Spleen (tissue), 11 donors: ENCODE measurements around the gene GPER1. TPM values are rescaled to one million over a fixed set of nuclear protein-coding genes. Genes with fewer than 3 reads are reported as not detected.

ENCODE experiments used
- DNase-seq: peaks from one replicate; pipeline ENCODE4 v3.0.0-alpha.2; 2020
- H3K27ac ChIP-seq, 8 donors: fragments of 200-600 bp; sonication (generic) in 7 of 8; 1 replicate in 4 of 8; 2 replicates in 4 of 8; pipeline versions ENCODE4 v1.5.0 to v1.8.0; 2016 to 2021; ENCODE audit warnings: inconsistent platforms in 4 of 8, mild to moderate bottlenecking in 4 of 8, moderate library complexity in 1 of 8
- H3K27me3 ChIP-seq, 7 donors: fragments of 200-600 bp; sonication (generic) in 6 of 7; replicated peaks in 1 of 7; 1 replicate in 4 of 7; 2 replicates in 3 of 7; pipeline versions ENCODE4 v1.5.0 to v1.8.0; 2016 to 2021; ENCODE audit warnings: inconsistent platforms in 3 of 7, mild to moderate bottlenecking in 1 of 7
- H3K36me3 ChIP-seq, 6 donors: fragments of 200-600 bp; sonication (generic) in 5 of 6; 1 replicate in 4 of 6; 2 replicates in 2 of 6; pipeline versions ENCODE4 v1.5.0 to v1.8.0; 2016 to 2021; ENCODE audit warnings: inconsistent platforms in 2 of 6
- H3K4me1 ChIP-seq, 6 donors: fragments of 200-600 bp; sonication (generic) in 5 of 6; 1 replicate in 3 of 6; 2 replicates in 3 of 6; pipeline versions ENCODE4 v1.5.0 to v1.8.0; 2016 to 2021; ENCODE audit warnings: inconsistent platforms in 3 of 6
- H3K4me3 ChIP-seq, 8 donors: fragments of 200-600 bp; sonication (generic) in 7 of 8; 1 replicate in 4 of 8; 2 replicates in 4 of 8; pipeline versions ENCODE4 v1.5.0 to v1.8.0; 2016 to 2021; ENCODE audit warnings: inconsistent platforms in 4 of 8, mild to moderate bottlenecking in 4 of 8, moderate library complexity in 2 of 8
- H3K9me3 ChIP-seq, 8 donors: fragments of 200-600 bp; sonication (generic) in 7 of 8; 1 replicate in 4 of 8; 2 replicates in 4 of 8; pipeline versions ENCODE4 v1.5.0 to v1.8.0; 2016 to 2021; ENCODE audit warnings: inconsistent platforms in 4 of 8
- CTCF ChIP-seq, 11 experiments: fragments of 200-600 bp in 7 of 11; fragments of 450-650 bp in 4 of 11; sonication (generic) in 4 of 11; IDR thresholded peaks in 8 of 11; conservative IDR thresholded peaks in 3 of 11; 1 replicate in 7 of 11; 2 replicates in 4 of 11; pipeline versions ENCODE4 v1.4.0 to v1.8.0; 2016 to 2021; ENCODE audit warnings: antibody characterized with exemption in 11 of 11, inconsistent platforms in 4 of 11, mild to moderate bottlenecking in 1 of 11
- POLR2A ChIP-seq, 3 donors: fragments of 450-650 bp; IDR thresholded peaks; one replicate each; pipeline ENCODE4 v1.5.1; 2017; ENCODE audit warnings: antibody characterized with exemption in 3 of 3, mild to moderate bottlenecking in 1 of 3
- POLR2AphosphoS5 ChIP-seq, 3 donors: sonication (generic); formaldehyde crosslinking; IDR thresholded peaks; one replicate each; pipeline ENCODE4 v1.5.1; 2017; ENCODE audit warnings: antibody characterized with exemption in 3 of 3
- WGBS, 5 donors: extraction: QIAGEN DNeasy Blood & Tissue Kit in 3 of 5; methylation state at CpG; one replicate each; pipeline versions ENCODE4 v1.1.5 to v1.1.7; 2013 to 2018; 5-methylcytosine and 5-hydroxymethylcytosine counted together
- intact Hi-C: fragments of 100-400 bp; cut with DNase I; formaldehyde crosslinking; loops from one replicate; pipeline ENCODE4 v1.15.0; 2023; ENCODE audit warnings: low total_unique reads
- polyA plus RNA-seq, 3 donors: library from polyadenylated mRNA; stranded (reverse); fragments of 200-250 nt; gene quantifications; one replicate each; pipeline ENCODE4 v1.2.1, GENCODE V29; 2013
- total RNA-seq, 7 donors: library from RNA; depleted of rRNA in 3 of 7; stranded (reverse); fragments of >200 nt in 3 of 7; fragmentation: NEBNext Ultra II Directional in 4 of 7; extraction: Animal tissue kit (Norgen Biotek cat#: 25700) in 4 of 7; gene quantifications; one replicate each; pipeline versions ENCODE4 v1.1.0 to v1.2.1, GENCODE V29; 2016 to 2021
- donor health status: healthy with polysubstance abuse.
- donor health status: DM: no; HTN: no; CAD: no; lungs with moderate emphysema.
- donor health status: DM: no; HTN: no; CAD: no.
- donor health status: Bipolar disorder and iron deficiency.
- donor health status: healthy.
- donor health status: DM: no; HTN: no; CAD: no.
- donor health status: DM: yes; HTN: yes; CAD: no.

GPER1 gene
- total and polyA plus RNA-seq, 10 donors = 3.0 to 14.2 (median 6.1) TPM

GRCh38 chr7:1125603-1125969 is 37.7 kb downstream of the GPER1 start:
- 90 to 97% (median 96%) methylated on average over 16 of the region's 16 CpGs for WGBS, 5 donors
- DNase-seq = peak; percentile 56
- H3K27ac ChIP-seq = no peak overlapping the region
- peaks cover 0 to 26% (median 2%) of the 10 kb centered on the region in 6 donors for H3K36me3 ChIP-seq
- intact Hi-C loops = no loop called here
- no peaks in the 10 kb centered on the region for H3K27me3 ChIP-seq
- H3K4me3 ChIP-seq = no peak overlapping the region
- no peak for TF ChIP-seq POLR2AphosphoS5 (IDR thresholded peaks at IDR 0.05)
- TF ChIP-seq CTCF (IDR thresholded peaks at IDR 0.05 in 8 of 11, conservative IDR thresholded peaks at IDR 0.05 in 3 of 11) = no peak
- TF ChIP-seq POLR2A (IDR thresholded peaks at IDR 0.05) = no peak
- H3K4me1 ChIP-seq = peaks cover 0 to 19% (median 4%) of the 10 kb centered on the region in 6 donors
- no peaks in the 10 kb centered on the region for H3K9me3 ChIP-seq

- WGBS, 5 donors = 95 to 99% (median 97%) methylated on average over 7 of the region's 7 CpGs
Measured at GRCh38 chr7:1127001-1127400, 39.1 kb downstream of the GPER1 start.

GRCh38 chr7:1129431-1129830 is 41.5 kb downstream of the GPER1 start:
- peaks cover 0 to 5% (median 0%) of the 10 kb centered on the region in 8 donors for H3K9me3 ChIP-seq

More at GRCh38 chr7:1127001-1127400, 39.1 kb downstream of the GPER1 start:
- intact Hi-C loops = no loop called here
- no peak overlapping the region for H3K4me3 ChIP-seq
- H3K27ac ChIP-seq = no peak overlapping the region
- H3K27me3 ChIP-seq = no peaks in the 10 kb centered on the region
- no peak for TF ChIP-seq POLR2A (IDR thresholded peaks at IDR 0.05)
- TF ChIP-seq POLR2AphosphoS5 (IDR thresholded peaks at IDR 0.05) = no peak
- no peak for TF ChIP-seq CTCF (IDR thresholded peaks at IDR 0.05 in 8 of 11, conservative IDR thresholded peaks at IDR 0.05 in 3 of 11)
- peaks cover 0 to 26% (median 2%) of the 10 kb centered on the region in 6 donors for H3K36me3 ChIP-seq
- peaks cover 0 to 18% (median 4%) of the 10 kb centered on the region in 6 donors for H3K4me1 ChIP-seq
- DNase-seq = peak; percentile 55
- H3K9me3 ChIP-seq = peaks cover 0 to 4% (median 0%) of the 10 kb centered on the region in 8 donors

More at GRCh38 chr7:1129431-1129830, 41.5 kb downstream of the GPER1 start:
- Histone ChIP-seq H3K36me3 (peaks cover 0 to 26% (median 2%) of the 10 kb centered on the region in 6 donors), H3K4me1 (peaks cover 0 to 3% (median 0%) of the 10 kb centered on the region in 6 donors), H3K4me3 (no peak overlapping the region), H3K27me3 (no peaks in the 10 kb centered on the region), H3K27ac (no peak overlapping the region)
- TF ChIP-seq POLR2A (IDR thresholded peaks at IDR 0.05) = no peak
- TF ChIP-seq POLR2AphosphoS5 (IDR thresholded peaks at IDR 0.05) = no peak
- no peak for TF ChIP-seq CTCF (IDR thresholded peaks at IDR 0.05 in 8 of 11, conservative IDR thresholded peaks at IDR 0.05 in 3 of 11)
- intact Hi-C loops = no loop called here
- DNase-seq = peak; percentile 47
- 92 to 97% (median 96%) methylated on average over 10 to 13 of the region's 13 CpGs for WGBS, 5 donors
